NCI-H128 (cell line): ENCODE results near the gene ARPC1A.
A peak's percentile ranks its signal among the peaks of the same experiment; 100 is the strongest.
"Not testable (repeated sequence)": the region's sequence is repeated elsewhere in the genome, so short reads cannot be mapped to it uniquely, and the experiment has no call there.

Experiments
- DNase-seq: peaks from one replicate; lab custom pipeline; 2025; ENCODE audit not compliant: unreplicated experiment; lab: John Stamatoyannopoulos, UW

ARPC1A gene

GRCh38 chr7:99386584-99387238 is 61.0 kb downstream of the ARPC1A start:
- DNase-seq = no peak

GRCh38 chr7:99387239-99387635 is 61.5 kb downstream of the ARPC1A start:
- DNase-seq = not testable (repeated sequence)

GRCh38 chr7:99387912-99388311 is 62.2 kb downstream of the ARPC1A start:
- no peak for DNase-seq

GRCh38 chr7:99389772-99390171 is 64.1 kb downstream of the ARPC1A start:
- no peak for DNase-seq

- no peak for DNase-seq
Observed at GRCh38 chr7:99390941-99391602, 65.4 kb downstream of the ARPC1A start.

GRCh38 chr7:99392046-99392445 is 66.3 kb downstream of the ARPC1A start:
- DNase-seq = no peak

- DNase-seq = peak; percentile 80
Observed at GRCh38 chr7:99392659-99393354, 67.1 kb downstream of the ARPC1A start.

GRCh38 chr7:99393355-99394187 is 67.9 kb downstream of the ARPC1A start:
- DNase-seq = peak; percentile 61

- no peak for DNase-seq
Observed at GRCh38 chr7:99394188-99394502, 68.4 kb downstream of the ARPC1A start.

- no peak for DNase-seq
Observed at GRCh38 chr7:99395616-99396327, 70.1 kb downstream of the ARPC1A start.

GRCh38 chr7:99396418-99397296 is 71.0 kb downstream of the ARPC1A start:
- DNase-seq = no peak

GRCh38 chr7:99397297-99397983 is 71.7 kb downstream of the ARPC1A start:
- no peak for DNase-seq

- no peak for DNase-seq
Observed at GRCh38 chr7:99398891-99399445, 73.3 kb downstream of the ARPC1A start.

- no peak for DNase-seq
Observed at GRCh38 chr7:99399597-99399996, 73.9 kb downstream of the ARPC1A start.

GRCh38 chr7:99402854-99403253 is 77.2 kb downstream of the ARPC1A start:
- no peak for DNase-seq

- DNase-seq = no peak
Observed at GRCh38 chr7:99403764-99404163, 78.1 kb downstream of the ARPC1A start.

GRCh38 chr7:99404235-99404976 is 78.7 kb downstream of the ARPC1A start:
- no peak for DNase-seq

GRCh38 chr7:99404977-99405320 is 79.3 kb downstream of the ARPC1A start:
- no peak for DNase-seq
